ENCODE results near the gene CTNNAL1. TPM values are rescaled to one million over a fixed set of nuclear protein-coding genes. Genes with fewer than 3 reads are reported as not detected.

Gene CTNNAL1
- total and polyA plus RNA-seq, 9 donors = 23.9 to 37.1 (median 28.7) TPM

GRCh38 chr9:109014608-109015280 lies 1.4 kb upstream of the CTNNAL1 start:
- 81% methylated on average over 3 of the region's 7 CpGs for WGBS (ENCODE audit: insufficient coverage)
- H3K27ac ChIP-seq (ENCODE audit: low read length) = peak overlapping the region; percentile 86
- peaks cover 2% of the 10 kb centered on the region for H3K36me3 ChIP-seq (ENCODE audit: control insufficient read depth, insufficient read depth, low read length)
- H3K4me1 ChIP-seq (ENCODE audit: control insufficient read depth, insufficient read depth, low read length) = peaks cover 18% of the 10 kb centered on the region
- DNase-seq = no peak
- H3K4me3 ChIP-seq (ENCODE audit: low read length) = no peak overlapping the region
- H3K27me3 ChIP-seq (ENCODE audit: control insufficient read depth, insufficient read depth, low read length) = no peaks in the 10 kb centered on the region
- no peaks in the 10 kb centered on the region for H3K9me3 ChIP-seq (replicated peaks; ENCODE audit: control insufficient read depth, low read depth, low read length)

DNA sequence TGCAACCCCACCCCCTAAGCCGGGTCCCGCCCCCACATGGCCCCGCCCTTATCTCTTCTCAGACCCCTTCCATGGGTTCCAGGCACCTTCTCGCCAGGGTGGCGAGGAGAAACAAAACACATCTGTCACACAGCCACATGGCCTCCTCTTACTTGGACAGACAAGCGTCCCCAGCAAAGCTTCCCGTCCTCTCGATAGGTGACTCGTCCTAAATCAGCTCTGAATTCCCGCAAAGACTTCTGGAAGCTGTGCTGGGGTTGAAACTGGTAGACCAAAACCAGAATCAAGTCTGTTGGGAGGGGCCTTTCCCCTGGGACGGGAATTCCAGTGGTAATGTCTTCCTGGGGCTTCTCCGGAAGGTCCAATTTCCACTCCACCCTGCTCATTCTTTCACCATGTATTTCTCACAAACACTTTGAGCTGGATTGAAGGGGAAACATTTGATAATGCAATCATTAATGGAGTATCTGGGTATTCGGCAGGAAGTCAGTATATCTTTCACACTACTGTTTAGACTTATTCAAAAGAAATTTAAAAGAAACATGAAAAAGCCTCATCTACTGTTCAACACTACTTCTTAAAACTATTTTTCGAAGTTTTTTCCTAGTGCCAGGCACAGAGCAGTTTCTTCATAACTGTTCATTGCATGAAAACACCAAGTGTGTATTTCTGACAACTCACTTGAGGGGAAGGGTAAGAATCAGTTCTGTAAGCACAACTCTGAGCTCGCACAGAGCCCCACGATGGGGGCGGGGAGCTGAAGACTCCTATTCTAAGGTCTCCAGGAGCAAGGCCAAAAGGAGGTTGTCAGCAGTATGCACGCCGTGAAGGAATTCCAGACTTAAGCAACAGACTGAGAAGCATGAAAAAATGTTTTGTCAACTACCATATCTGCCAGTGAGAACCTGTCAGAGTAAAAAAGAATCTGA lies 644 bp upstream of the CTNNAL1 start:
- Histone ChIP-seq H3K4me1 (ENCODE audit: control insufficient read depth, insufficient read depth, low read length) (peaks cover 18% of the 10 kb centered on the region), H3K9me3 (replicated peaks; ENCODE audit: control insufficient read depth, low read depth, low read length) (no peaks in the 10 kb centered on the region), H3K36me3 (ENCODE audit: control insufficient read depth, insufficient read depth, low read length) (peaks cover 2% of the 10 kb centered on the region), H3K27me3 (ENCODE audit: control insufficient read depth, insufficient read depth, low read length) (no peaks in the 10 kb centered on the region), H3K27ac (ENCODE audit: low read length) (peak overlapping the region; percentile 86), H3K4me3 (ENCODE audit: low read length) (peak overlapping the region; percentile 35)
- whole genome bisulfite sequencing (ENCODE audit: insufficient coverage) = 0% methylated on average over 4 of the region's 19 CpGs
- DNase-seq = peak; percentile 71

DNA sequence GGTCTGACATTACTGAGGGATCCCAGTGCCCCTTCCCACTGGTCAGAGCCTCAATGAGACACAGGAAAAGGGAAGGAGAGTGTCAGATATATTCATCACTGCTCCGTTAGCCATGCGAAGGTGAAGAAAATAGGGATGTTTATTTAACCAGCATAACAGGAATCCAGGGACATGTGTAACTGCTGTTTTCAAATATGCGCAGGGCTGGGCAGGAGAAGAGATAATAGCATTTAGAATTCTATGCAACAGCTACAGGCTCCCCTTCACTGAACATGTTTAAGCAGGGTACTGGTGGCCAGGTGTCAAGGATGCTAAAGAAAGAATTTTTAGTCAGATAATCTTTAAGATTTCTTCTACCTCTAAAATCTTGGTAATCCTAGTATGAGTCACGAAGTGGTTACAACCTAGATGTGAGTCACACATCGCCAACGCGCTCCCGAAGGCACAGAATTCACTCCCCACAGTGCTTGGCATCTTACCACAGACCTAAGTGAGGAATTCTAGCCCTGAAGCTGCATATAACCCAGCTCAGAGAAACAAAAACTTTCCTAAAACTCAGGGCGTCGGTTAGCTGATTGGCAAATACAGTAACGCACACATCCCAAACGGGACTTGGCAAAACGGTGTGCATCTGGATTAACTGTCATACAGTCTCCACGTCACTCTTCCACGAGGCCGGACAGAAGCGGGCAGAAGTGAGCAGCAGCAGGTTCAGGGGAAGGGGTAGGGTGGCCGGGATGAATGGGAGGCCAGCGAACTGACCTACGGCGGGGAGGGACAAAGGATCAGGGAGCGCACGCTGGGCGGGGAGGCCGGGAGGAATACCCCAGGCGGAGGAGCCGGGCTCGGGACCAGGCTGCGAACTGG lies 1.1 kb downstream of the CTNNAL1 start:
- H3K9me3 ChIP-seq (replicated peaks; ENCODE audit: control insufficient read depth, low read depth, low read length) = no peaks in the 10 kb centered on the region
- peak; percentile 82 for DNase-seq
- no peaks in the 10 kb centered on the region for H3K36me3 ChIP-seq (ENCODE audit: control insufficient read depth, insufficient read depth, low read length)
- peak overlapping the region; percentile 89 for H3K27ac ChIP-seq (ENCODE audit: low read length)
- WGBS (ENCODE audit: insufficient coverage) = under 1% methylated on average over 20 of the region's 29 CpGs
- peaks cover 18% of the 10 kb centered on the region for H3K4me1 ChIP-seq (ENCODE audit: control insufficient read depth, insufficient read depth, low read length)
- peak overlapping the region; percentile 77 for H3K4me3 ChIP-seq (ENCODE audit: low read length)
- H3K27me3 ChIP-seq (ENCODE audit: control insufficient read depth, insufficient read depth, low read length) = no peaks in the 10 kb centered on the region

DNA sequence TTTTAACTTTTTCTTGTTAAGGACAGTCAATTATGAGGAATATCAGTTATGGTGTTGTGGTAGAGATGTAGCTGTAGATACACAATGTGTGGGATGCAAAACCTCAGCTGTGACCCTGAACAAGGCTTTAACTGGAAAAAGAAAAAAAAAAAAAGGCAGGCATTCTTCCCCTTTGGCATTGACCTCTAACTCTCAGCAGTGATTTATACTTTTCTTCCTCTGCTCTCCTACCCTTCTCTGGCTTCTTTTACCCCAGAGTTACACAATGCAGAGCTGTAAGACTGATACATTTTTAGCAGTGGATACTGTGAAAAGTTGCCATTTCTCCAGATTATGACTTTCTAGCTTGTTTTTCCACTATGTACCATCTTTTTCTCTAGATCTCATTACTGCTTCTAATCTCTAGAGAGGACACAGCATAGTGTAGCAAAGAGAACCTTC lies 2.0 kb downstream of the CTNNAL1 start:
- no peak for DNase-seq
- Histone ChIP-seq H3K27me3 (ENCODE audit: control insufficient read depth, insufficient read depth, low read length) (no peaks in the 10 kb centered on the region), H3K36me3 (ENCODE audit: control insufficient read depth, insufficient read depth, low read length) (no peaks in the 10 kb centered on the region), H3K4me1 (ENCODE audit: control insufficient read depth, insufficient read depth, low read length) (peaks cover 18% of the 10 kb centered on the region), H3K4me3 (ENCODE audit: low read length) (no peak overlapping the region), H3K27ac (ENCODE audit: low read length) (no peak overlapping the region), H3K9me3 (replicated peaks; ENCODE audit: control insufficient read depth, low read depth, low read length) (no peaks in the 10 kb centered on the region)

DNA sequence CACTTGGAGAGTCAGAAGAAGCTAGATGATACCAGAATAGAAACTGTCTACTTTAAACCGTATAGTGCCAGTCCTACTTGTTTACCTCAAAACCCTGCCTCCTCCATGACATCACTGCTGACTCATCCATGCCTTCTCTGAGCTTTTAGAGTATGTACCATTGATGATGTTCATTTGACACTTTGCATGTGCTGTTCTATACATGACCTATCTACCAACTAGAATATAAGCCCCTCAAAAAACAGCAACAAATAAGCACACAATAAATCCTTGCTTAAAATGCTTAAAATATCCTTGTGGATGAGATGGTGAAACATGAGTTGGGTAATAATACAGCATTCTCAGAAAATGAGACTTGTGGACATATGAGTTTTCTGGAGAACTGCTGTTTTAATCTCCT lies 2.6 kb downstream of the CTNNAL1 start:
- Histone ChIP-seq H3K36me3 (ENCODE audit: control insufficient read depth, insufficient read depth, low read length) (no peaks in the 10 kb centered on the region), H3K27me3 (ENCODE audit: control insufficient read depth, insufficient read depth, low read length) (no peaks in the 10 kb centered on the region), H3K9me3 (replicated peaks; ENCODE audit: control insufficient read depth, low read depth, low read length) (no peaks in the 10 kb centered on the region), H3K4me3 (ENCODE audit: low read length) (no peak overlapping the region), H3K27ac (ENCODE audit: low read length) (no peak overlapping the region), H3K4me1 (ENCODE audit: control insufficient read depth, insufficient read depth, low read length) (peaks cover 18% of the 10 kb centered on the region)
- DNase-seq = peak; percentile 25
- WGBS (ENCODE audit: insufficient coverage) = no CpG with 5 or more reads among the region's 1 CpG

DNA sequence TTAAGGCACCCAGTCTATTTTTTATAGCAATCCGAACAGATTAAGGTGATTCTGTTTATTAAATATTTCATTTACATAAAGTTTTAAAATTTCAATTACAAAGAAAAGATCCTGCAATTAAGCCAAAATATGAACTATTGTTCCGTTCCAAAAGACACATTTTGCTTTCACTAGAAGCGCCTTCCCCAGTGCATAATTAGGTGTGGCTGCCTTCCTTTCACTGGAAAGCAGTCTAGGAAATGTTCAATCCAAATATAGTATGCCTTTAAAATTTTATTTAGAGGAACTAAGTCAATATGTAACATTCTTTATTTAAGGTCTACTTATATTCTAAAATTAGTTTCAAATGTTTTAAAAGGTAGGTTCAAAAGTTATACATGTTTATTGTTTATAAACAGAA lies 7.6 kb downstream of the CTNNAL1 start:
- no peaks in the 10 kb centered on the region for H3K36me3 ChIP-seq (ENCODE audit: control insufficient read depth, insufficient read depth, low read length)
- WGBS (ENCODE audit: insufficient coverage) = no CpG with 5 or more reads among the region's 3 CpGs
- H3K4me1 ChIP-seq (ENCODE audit: control insufficient read depth, insufficient read depth, low read length) = no peaks in the 10 kb centered on the region
- peaks cover 14% of the 10 kb centered on the region for H3K9me3 ChIP-seq (replicated peaks; ENCODE audit: control insufficient read depth, low read depth, low read length)
- H3K27ac ChIP-seq (ENCODE audit: low read length) = no peak overlapping the region
- no peak overlapping the region for H3K4me3 ChIP-seq (ENCODE audit: low read length)
- H3K27me3 ChIP-seq (ENCODE audit: control insufficient read depth, insufficient read depth, low read length) = no peaks in the 10 kb centered on the region
- DNase-seq = peak; percentile 48

- Histone ChIP-seq H3K9me3 (replicated peaks; ENCODE audit: control insufficient read depth, low read depth, low read length) (peaks cover 14% of the 10 kb centered on the region), H3K4me3 (ENCODE audit: low read length) (no peak overlapping the region), H3K4me1 (ENCODE audit: control insufficient read depth, insufficient read depth, low read length) (no peaks in the 10 kb centered on the region), H3K27ac (ENCODE audit: low read length) (no peak overlapping the region), H3K36me3 (ENCODE audit: control insufficient read depth, insufficient read depth, low read length) (no peaks in the 10 kb centered on the region), H3K27me3 (ENCODE audit: control insufficient read depth, insufficient read depth, low read length) (no peaks in the 10 kb centered on the region)
- WGBS (ENCODE audit: insufficient coverage) = no CpG with 5 or more reads among the region's 2 CpGs
- DNase-seq = no peak
These were observed 10.2 kb downstream of the CTNNAL1 start for GRCh38 chr9:109003116-109003515.

GRCh38 chr9:109002141-109002540 lies 11.2 kb downstream of the CTNNAL1 start:
- WGBS (ENCODE audit: insufficient coverage) = no CpG with 5 or more reads among the region's 4 CpGs
- H3K4me1 ChIP-seq (ENCODE audit: control insufficient read depth, insufficient read depth, low read length) = no peaks in the 10 kb centered on the region

DNA sequence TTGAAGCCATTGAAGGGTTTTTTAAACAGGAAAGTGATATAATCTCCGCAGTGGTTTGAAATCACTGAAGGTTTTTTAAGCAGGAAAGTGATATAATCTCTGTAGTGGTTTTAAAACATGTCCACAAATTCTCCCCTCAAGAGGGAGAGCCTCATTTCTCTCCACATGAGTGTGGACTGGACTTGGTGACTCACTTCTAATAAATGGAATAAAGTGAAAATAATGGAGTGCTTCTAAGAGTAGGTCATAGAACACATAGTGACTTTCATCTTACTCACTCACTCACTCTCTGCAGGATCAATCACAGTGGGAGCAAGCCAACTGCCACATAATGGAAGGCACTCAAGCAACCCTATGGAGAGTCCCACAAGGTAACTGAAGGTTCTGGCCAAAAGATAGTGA lies 12.0 kb downstream of the CTNNAL1 start:
- no CpG with 5 or more reads among the region's 1 CpG for WGBS (ENCODE audit: insufficient coverage)
- peaks cover 3% of the 10 kb centered on the region for H3K36me3 ChIP-seq (ENCODE audit: control insufficient read depth, insufficient read depth, low read length)
- H3K4me1 ChIP-seq (ENCODE audit: control insufficient read depth, insufficient read depth, low read length) = no peaks in the 10 kb centered on the region
- no peak overlapping the region for H3K4me3 ChIP-seq (ENCODE audit: low read length)
- peaks cover 14% of the 10 kb centered on the region for H3K9me3 ChIP-seq (replicated peaks; ENCODE audit: control insufficient read depth, low read depth, low read length)
- no peak overlapping the region for H3K27ac ChIP-seq (ENCODE audit: low read length)
- no peak for DNase-seq
- H3K27me3 ChIP-seq (ENCODE audit: control insufficient read depth, insufficient read depth, low read length) = no peaks in the 10 kb centered on the region

More at GRCh38 chr9:109002141-109002540, 11.2 kb downstream of the CTNNAL1 start:
- H3K36me3 ChIP-seq (ENCODE audit: control insufficient read depth, insufficient read depth, low read length) = peaks cover 3% of the 10 kb centered on the region
- H3K4me3 ChIP-seq (ENCODE audit: low read length) = no peak overlapping the region
- no peak for DNase-seq
- H3K9me3 ChIP-seq (replicated peaks; ENCODE audit: control insufficient read depth, low read depth, low read length) = peaks cover 14% of the 10 kb centered on the region
- no peaks in the 10 kb centered on the region for H3K27me3 ChIP-seq (ENCODE audit: control insufficient read depth, insufficient read depth, low read length)
- H3K27ac ChIP-seq (ENCODE audit: low read length) = no peak overlapping the region
